NCI-H510A (cell line): ENCODE data around the gene ANAPC7.
"Not testable (repeated sequence)": the region's sequence is repeated elsewhere in the genome, so short reads cannot be mapped to it uniquely, and the experiment has no call there.

Experiments
- DNase-seq: peaks from one replicate; lab custom pipeline; 2025; lab: John Stamatoyannopoulos, UW

ANAPC7 gene

DNA sequence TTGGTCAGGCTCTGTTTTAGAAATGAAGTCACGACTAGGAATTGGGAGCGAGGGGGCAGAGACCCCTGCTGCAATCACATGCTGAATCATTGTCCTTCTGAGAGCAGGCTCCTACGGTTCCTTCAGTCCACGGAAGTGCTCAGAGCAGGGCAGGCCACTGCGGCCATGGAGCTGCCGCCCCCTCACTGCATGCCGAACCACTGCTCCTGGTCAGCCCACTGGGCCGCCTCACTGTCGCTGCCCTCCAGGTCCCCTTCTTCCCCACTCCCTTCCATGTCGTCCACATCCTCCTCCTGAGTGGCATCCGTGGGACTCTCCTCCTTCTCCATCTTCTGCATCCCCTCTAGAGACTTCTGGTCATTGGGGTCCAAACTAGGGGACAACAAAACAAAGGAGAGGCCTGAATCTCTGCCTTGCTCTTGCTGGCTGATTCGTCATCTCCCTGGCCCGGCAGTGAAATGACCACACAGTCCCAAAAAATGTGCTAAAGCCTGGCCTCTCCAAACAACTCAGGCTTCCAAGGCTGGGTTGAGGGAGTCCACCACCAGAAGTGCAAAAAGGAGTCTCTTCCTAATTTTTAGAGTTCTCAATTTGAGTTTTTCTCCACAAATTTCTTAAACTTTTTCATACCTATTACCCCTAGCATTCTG is 29.4 kb downstream of the ANAPC7 start:
- DNase-seq = no peak

GRCh38 chr12:110373425-110373824 is 30.1 kb downstream of the ANAPC7 start:
- no peak for DNase-seq

DNA sequence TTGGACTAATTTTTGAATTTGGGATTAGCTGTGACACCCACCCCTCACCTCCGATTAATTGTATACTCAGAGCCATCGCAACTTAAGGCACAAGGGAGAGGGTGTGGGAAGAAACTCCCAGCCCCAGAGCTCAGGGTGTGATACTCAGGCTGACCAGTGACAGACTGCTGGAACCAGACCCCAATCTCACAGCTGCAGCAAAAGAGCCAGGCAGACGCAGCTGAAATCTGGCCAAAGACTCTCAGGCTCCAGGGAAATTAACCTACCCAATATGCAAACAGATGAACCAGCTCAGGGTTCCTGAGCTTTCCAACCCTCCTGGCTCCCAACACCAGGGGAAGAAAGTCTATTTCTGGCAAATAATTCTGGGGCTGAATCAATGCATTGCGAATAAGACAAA is 30.5 kb downstream of the ANAPC7 start:
- no peak for DNase-seq

- no peak for DNase-seq
Measured at GRCh38 chr12:110372056-110372425, 31.5 kb downstream of the ANAPC7 start.

DNA sequence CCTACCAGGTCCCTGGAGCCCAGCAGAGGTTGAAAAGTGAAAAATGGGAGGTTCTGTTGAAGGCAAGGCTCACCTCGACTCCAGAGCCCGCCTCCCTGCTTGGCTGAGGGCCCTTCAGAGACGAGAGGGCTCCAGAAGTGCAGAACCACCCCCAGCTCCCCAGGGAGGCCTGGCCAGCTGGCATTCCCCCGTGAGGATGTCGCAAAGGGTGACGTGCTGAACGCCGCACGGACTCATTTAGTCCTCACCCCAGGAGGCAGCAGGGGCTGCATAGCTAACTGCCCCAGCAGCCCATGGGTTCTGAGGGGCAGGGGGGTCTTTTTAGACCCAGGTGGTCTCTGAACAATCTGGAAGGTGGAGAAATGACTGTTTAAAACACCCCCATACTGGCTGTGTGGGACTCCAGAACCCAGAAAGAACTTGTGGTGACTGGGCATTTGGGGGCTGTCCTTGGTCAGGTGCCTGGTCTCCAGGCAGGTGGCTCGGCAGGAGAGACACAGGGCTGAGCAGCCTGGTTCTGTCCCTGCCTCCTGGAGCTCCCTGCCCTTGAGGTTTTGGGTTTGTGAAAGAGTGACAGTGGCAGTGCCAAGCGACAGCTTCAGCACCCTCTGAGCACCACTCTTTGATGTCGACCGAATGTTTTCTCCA is 32.0 kb downstream of the ANAPC7 start:
- DNase-seq = peak; percentile 70

DNA sequence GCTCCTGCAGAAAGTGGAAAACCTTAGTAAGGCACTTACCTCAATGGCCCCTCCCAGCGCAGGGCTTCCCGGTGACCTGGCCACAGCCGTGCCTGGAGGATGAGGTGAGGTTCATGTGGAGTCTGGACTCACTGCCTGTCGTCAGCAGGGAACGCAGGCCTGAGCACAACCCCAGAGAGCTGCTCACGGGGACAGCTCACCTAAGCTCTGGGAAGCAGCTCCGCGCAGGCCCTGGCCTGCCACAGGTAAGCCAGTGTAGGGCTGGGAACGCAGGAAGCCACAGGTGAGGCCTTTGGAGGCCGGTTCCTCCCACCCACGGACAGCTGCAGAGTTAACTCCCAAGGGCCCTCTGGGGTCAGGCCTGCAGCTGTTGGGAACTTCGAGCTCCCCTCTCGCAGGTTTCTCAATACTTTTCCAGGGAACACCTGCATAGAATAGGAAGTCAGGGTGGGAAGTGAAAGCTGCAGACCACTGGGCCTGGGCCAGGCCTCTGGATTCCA is 32.7 kb downstream of the ANAPC7 start:
- peak; percentile 15 for DNase-seq

DNA sequence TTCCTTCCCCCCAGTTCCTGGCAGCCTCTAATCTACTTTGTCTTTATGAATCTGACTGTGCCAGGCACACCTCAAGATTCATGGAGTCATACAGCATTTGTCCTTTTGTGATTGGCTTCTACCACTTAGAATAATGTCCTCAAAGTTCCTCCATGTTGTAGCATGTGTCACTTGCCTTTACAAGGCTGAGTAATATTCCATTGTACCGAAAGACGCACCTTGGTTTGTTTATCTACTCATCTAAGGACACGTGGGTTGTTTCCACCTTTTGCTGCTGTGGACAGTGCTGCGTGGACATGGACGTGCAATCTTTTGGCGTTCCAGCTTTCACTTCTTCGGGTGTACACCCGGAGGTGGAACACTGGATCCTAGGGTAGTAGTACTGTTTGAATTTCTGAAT is 33.5 kb downstream of the ANAPC7 start:
- DNase-seq = no peak

- no peak for DNase-seq
Measured at GRCh38 chr12:110367181-110367864, 36.2 kb downstream of the ANAPC7 start.

DNA sequence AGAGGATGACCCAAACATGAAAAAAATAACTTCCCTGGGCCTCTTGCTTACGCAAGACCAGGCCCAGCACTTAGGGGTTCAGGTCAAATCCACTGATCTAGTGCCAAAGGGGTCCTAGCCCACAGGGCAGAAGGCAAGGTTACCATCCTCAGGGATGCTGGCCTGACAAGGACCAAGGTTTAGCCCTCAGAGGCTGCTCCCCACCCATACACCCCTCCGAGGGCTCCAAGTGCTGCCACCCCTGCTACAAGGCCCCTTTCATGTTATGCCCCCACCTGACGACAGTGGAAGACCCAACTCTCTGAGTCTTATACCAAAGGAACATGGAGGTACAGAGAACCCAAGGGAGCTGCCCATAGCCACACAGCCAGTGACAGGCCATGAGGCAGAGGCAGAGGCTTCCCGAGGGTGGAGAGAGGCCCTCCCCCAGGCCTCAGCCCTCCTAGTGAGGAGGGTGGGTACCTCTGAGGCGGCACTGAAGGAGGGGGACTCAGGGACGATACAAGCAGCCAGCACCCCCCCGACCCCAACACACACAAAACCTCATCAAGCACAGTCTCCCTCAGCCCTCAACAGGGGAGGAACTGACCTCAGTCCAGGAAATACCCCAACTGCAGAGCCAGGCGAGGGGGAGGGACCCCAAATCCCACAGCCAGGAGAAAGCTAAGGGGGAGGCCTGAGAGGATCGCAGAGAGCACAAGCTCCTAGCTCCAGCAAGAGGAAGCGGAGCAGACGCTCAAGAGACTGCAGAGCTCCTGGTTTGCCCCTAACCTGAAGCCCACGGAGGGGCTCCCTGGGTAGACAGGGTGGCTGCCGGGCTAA is 37.0 kb downstream of the ANAPC7 start:
- no peak for DNase-seq

- no peak for DNase-seq
Measured at GRCh38 chr12:110365489-110366320, 37.8 kb downstream of the ANAPC7 start.

- no peak for DNase-seq
Measured at GRCh38 chr12:110361216-110361615, 42.3 kb downstream of the ANAPC7 start.

DNA sequence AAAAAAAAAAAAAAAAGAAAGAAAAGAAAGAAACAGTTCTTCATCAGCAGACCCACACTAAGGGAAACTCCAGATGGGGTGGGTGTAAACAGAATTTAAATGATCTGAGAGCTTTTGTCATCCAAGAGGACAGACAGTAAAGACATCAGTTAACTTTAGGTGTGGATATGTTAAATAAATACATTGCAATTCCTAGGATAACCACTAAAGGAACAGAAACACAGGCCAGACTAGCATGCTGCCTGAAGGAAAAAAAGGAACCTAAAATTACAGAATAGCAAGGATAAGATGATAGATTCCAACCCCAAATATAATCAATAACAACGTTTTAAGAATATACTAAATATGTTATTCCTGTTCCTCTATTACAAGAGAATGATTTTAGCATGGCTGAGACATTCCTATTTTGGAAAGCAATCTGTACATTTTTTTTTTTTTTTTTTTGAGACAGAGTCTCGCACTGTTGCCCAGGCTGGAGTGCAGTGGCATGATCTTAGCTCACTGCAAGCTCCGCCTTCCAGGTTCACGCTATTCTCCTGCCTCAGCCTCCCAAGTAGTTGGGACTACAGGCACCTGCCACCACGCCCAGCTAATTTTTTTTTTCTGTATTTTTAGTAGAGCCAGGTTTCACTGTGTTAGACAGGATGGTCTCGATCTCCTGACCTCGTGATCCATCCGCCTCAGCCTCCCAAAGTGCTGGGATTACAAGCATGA is 45.0 kb downstream of the ANAPC7 start:
- not testable (repeated sequence) for DNase-seq

GRCh38 chr12:110355073-110355472 is 48.4 kb downstream of the ANAPC7 start:
- no peak for DNase-seq

GRCh38 chr12:110354172-110354780 is 49.2 kb downstream of the ANAPC7 start:
- no peak for DNase-seq

- DNase-seq = no peak
Measured at GRCh38 chr12:110353211-110353965, 50.1 kb downstream of the ANAPC7 start.

DNA sequence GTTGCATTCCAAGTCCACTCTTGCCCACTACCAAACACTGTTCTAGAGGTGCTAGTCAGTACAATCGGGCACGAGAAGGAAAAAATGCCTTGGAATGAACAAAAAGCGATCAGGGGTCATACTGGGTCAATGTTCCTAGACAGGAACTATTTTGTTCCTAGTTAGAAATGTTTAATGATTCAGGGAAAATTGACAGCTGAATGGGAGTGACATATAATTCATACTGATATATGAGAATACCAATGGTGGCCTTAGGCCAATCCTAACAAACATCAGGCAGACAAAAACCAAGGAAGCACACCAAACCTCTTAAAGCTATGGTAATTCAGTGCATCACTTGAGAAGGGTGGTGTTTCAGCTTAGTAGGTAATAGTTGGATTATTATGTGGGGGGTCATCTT is 51.1 kb downstream of the ANAPC7 start:
- DNase-seq = no peak

- no peak for DNase-seq
Measured at GRCh38 chr12:110351119-110351518, 52.4 kb downstream of the ANAPC7 start.

DNA sequence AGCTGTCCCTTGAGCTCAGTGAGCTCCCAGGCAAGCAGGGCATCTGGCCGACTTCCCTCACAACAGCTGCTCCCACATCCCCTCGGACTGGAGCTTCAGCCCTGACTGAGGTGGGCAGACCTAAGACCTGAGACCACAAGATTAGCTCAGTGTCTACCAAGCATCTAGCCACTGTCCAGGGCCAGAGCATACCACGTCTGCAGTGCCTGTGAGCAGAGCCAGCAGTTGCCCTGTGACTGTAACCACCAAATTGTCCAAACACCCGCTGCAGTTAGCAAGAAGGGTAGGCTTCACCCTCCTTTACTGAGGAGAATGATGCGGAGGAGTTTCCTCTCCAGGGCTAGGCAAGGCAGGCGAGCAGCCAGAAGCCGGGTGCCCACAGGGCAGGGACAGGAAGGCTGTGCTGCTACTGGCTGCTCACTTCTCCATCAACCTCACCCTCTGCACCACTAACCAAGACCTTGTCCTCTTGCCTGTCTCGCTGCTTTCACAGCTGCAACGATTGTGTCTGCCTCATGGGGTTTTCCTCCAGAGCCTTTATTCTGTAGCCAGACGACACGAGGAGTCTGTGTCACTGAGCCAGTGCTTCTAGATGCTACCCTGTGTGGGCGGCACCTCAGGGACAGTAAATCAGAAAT is 53.9 kb downstream of the ANAPC7 start:
- no peak for DNase-seq

- DNase-seq = no peak
Measured at GRCh38 chr12:110349096-110349495, 54.4 kb downstream of the ANAPC7 start.
